ENCODE results near the gene KLK14.

Gene KLK14

GRCh38 chr19:51029718-51030117 lies 53.0 kb downstream of the KLK14 start:
- no peaks in the 10 kb centered on the region for H3K9me3 ChIP-seq (ENCODE audit: control insufficient read depth in 1 of 2, low read length in 2 of 2)
- no peak overlapping the region for H3K9ac ChIP-seq (ENCODE audit: low read depth in 1 of 2, low read length in 2 of 2)
- H3K36me3 ChIP-seq (ENCODE audit: control insufficient read depth in 1 of 2, insufficient read depth in 2 of 2, low read length in 2 of 2), result no peaks in the 10 kb centered on the region
- H3K27ac ChIP-seq (ENCODE audit: low read depth, low read length), result no peak overlapping the region
- no peak overlapping the region for H3K4me3 ChIP-seq (ENCODE audit: low read depth in 1 of 2, low read length in 2 of 2)
- peaks cover 11 to 14% of the 10 kb centered on the region in 2 donors for H3K27me3 ChIP-seq (ENCODE audit: control insufficient read depth in 1 of 2, insufficient read depth in 2 of 2, low read length in 2 of 2)
- no peaks in the 10 kb centered on the region for H3K4me1 ChIP-seq (ENCODE audit: control insufficient read depth in 1 of 2, insufficient read depth in 2 of 2, low read length in 2 of 2)

All from duodenal mucosa (tissue), 2 donors.